Tibial nerve (tissue), 4 donors: Measurements from ENCODE around the gene GATC.

Experiments used
- EP300 ChIP-seq, 2 donors: sonication (generic); formaldehyde crosslinking; IDR thresholded peaks; one replicate each; pipeline ENCODE4 v1.6.1; 2017; ENCODE audit warnings: antibody characterized with exemption in 2 of 2, mild to moderate bottlenecking in 1 of 2
- POLR2A ChIP-seq, 2 donors: fragments of 450-650 bp; IDR thresholded peaks; one replicate each; pipeline ENCODE4 v1.6.1; 2017; ENCODE audit warnings: antibody characterized with exemption in 2 of 2, mild to moderate bottlenecking in 2 of 2, moderate library complexity in 2 of 2
- TF ChIP-seq, protein P1 (sequence below), 5 experiments: fragments of 200-600 bp in 3 of 5; fragments of 450-650 bp in 2 of 5; sonication (generic) in 3 of 5; IDR thresholded peaks; one replicate each; pipeline ENCODE4 v1.5.1; 2016 to 2019; ENCODE audit warnings: antibody characterized with exemption in 5 of 5, mild to moderate bottlenecking in 3 of 5, moderate library complexity in 2 of 5

DNA sequence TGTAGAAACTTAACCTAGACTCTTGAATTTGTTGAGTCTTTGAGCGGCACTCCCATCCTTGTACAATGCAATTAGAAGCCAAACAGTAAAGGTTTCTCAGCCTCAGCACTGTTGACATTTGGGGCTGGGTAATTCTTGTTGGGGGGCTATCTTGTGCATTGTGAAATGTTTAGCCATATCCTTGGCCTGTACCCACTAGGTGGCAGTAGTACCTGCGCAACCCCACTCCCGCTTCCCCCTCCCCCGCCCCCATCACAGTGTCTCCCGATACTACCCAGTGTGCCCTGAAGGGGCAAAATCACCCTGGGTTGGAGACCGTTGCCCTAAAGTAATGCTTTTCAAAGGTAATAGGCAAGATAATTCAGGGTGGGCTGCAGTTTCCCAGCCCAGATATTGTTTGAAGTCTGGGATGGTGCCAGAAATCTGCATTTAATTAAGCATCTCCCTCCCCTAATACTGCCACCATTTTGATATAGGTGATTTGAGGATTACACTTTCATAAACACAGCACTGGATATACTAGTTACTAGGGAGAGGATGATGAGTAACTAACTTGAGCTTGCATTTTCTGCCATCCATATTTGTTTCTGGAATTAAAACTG, 6.5 kb upstream of the GATC start:
- TF ChIP-seq POLR2A (IDR thresholded peaks at IDR 0.05) (no peak), EP300 (IDR thresholded peaks at IDR 0.05) (no peak)
- TF ChIP-seq, protein P1, sequence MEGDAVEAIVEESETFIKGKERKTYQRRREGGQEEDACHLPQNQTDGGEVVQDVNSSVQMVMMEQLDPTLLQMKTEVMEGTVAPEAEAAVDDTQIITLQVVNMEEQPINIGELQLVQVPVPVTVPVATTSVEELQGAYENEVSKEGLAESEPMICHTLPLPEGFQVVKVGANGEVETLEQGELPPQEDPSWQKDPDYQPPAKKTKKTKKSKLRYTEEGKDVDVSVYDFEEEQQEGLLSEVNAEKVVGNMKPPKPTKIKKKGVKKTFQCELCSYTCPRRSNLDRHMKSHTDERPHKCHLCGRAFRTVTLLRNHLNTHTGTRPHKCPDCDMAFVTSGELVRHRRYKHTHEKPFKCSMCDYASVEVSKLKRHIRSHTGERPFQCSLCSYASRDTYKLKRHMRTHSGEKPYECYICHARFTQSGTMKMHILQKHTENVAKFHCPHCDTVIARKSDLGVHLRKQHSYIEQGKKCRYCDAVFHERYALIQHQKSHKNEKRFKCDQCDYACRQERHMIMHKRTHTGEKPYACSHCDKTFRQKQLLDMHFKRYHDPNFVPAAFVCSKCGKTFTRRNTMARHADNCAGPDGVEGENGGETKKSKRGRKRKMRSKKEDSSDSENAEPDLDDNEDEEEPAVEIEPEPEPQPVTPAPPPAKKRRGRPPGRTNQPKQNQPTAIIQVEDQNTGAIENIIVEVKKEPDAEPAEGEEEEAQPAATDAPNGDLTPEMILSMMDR (IDR thresholded peaks at IDR 0.05) = peak in 4 of 5 experiments; percentile 11 to 52 (median 37)
